GM21447 (cell line): ENCODE measurements around the gene C15orf39.

Source experiments
- ATAC-seq: cut with Tn5 transposase; IDR thresholded peaks from one replicate; pipeline ENCODE4 v1.9.1; 2021; ENCODE audit not compliant: unreplicated experiment

Gene C15orf39

DNA sequence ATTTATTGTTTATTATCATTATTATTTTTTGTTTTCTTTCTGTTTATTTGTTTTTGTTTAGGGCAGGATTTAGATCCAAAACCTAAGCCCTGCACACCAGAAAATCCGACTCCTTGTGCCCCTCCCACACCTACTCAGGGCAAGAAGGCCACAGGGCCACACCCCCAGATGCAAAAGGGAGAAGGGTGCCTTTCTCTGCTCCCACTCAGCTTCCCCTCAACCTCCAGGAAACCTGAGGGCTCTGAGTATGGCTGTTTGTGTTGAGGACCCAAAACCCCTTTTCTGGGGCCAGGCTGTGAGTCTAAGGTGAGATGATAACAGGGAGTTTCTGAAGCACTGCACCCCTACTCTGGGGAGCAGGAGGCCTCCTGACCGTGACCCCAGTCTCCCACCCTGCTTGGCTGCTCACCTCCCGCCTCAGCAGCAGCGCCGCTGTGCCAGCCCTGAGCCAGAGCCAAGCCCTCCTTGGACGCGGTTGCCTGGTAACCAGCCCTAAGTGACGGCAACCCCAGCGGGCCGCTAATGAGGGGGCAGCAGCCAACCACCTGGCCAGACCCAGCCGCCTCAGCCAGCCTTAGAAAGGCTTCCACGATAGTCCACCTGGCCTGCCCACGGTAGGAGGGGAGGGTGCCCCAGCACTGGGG lies 6.4 kb upstream of the C15orf39 start:
- no peak for ATAC-seq

DNA sequence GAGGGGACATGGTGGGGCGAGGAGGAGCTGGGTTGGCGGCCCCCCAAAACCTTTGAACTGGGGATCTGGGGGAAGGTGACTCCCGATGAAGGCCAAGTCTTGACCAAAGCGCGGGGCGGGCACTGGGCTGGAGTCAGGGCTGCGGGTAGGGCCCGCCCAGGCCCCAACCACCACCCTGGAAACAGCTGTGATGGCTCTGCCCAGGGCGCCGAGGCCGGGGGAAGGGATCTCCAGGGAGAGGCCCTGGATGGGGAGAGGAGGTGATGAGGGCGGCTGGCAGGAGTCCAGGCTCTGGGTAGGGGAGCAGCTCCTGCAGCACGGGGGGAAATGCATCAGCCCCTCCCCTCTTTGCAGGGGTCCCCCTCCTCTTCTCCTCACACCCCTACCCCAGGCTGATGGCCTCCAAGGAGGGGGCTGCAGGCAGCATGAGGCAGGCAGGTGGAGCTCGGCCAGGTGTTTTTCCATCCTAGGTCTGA lies 5.9 kb upstream of the C15orf39 start:
- no peak for ATAC-seq

DNA sequence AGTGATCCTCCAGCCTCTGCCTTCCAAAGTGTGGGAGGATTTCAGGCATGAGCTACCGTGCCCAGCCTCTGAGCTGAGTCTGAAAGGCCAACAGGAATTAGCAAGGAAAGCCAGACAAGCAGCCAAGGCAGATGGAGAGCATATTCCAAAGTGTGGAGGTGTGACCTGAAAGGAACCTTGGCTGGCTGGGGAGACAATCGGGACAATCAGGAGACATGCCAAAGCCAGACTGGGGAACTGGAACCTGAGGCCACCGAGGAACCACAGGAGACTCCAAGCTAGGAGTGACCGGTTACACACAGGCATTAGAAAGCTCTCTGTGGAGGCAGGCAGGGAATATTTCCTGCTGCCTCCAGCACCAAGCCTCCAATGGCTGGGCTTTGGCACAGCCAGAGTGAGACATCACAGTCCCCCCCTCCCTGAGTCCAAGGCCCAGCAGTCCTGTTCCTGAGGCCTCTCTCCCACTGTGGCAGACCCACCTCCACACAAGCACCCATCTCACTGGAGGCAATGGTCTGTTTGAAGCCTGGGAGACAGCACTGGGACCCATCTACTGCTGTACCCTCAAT lies 4.5 kb upstream of the C15orf39 start:
- ATAC-seq, result no peak

DNA sequence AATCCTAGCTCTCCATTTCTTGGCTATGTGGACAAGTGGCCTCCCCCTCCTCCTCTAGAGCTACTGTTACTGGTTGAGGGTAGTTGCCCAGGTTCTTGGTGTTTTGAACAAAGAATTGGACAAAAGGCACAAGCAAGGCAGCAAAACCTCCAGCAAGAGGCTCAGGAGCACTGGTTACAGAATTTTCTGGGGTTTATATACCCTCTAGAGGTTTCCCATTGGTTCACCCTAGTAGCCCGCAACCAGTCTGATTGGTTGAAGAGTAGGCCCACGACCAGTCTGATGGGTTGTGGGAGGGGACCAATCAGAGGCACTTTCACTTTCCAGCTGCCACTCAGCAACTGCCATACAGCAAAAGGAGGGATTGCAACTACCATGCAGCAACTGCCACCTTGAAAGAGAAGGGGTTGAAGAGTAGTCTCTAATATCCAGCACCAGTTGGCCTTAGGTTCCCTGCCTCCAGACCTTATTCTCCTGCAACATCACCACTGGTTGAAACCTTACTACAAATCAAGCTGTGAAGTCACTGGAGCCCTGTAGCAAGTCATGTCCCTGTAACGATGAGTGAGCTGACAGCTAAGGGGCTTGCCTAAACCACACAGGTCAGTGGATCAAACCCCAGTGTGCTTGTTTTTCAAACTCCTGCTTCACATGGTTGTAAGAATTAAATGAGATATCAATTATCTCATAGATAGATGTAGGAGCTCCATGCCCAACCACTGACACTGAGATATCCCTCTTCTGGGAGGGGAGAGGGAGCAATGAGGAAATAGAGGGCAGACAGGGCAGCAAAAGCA lies 2.9 kb upstream of the C15orf39 start:
- ATAC-seq, result no peak

DNA sequence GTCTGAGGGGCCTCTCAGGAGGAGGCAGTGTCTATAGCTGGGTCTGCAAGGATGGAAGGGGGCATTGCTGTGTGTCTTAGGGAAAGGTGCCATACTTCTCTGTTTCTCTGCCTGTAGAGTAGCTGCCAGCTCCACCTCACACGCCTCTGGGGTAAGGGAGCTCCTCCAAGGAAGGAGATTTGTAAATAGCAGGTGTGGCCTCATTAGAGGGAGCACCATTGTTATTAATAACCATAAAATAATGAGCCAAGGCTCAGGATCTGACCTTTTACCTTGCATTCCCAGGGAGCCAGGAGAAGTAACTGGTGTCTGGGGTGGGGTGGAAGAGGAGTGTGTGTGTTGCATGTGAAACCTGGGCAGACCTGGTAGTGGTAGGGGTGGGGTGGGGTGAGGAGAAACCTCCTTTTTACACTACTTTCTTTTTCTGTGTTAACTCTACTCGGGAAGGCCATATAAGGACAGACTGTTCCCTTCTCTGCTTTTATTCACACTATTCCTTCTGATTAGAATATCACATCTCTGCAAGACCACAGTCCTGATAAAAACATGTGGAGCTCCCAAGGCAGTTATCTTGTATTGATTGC lies 2.2 kb upstream of the C15orf39 start:
- no peak for ATAC-seq

DNA sequence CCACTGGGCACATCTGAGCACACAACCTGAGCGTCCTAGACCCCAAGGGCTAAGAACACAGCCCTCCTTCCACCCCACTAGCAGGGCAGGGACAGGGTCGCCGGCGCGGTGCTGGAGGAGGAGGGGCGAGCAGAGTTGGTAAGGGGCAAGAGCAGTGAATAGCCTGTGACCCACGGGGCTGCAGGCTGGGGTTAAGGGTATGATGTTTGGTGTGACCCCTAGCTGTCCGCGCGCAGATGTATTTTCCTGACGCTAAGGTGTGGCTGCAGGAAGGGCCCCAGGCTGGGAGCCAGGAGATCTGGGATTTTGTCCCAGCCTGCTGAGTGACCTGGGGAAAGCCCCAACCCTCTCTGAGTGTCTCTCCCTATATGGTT lies 1.3 kb upstream of the C15orf39 start:
- no peak for ATAC-seq

DNA sequence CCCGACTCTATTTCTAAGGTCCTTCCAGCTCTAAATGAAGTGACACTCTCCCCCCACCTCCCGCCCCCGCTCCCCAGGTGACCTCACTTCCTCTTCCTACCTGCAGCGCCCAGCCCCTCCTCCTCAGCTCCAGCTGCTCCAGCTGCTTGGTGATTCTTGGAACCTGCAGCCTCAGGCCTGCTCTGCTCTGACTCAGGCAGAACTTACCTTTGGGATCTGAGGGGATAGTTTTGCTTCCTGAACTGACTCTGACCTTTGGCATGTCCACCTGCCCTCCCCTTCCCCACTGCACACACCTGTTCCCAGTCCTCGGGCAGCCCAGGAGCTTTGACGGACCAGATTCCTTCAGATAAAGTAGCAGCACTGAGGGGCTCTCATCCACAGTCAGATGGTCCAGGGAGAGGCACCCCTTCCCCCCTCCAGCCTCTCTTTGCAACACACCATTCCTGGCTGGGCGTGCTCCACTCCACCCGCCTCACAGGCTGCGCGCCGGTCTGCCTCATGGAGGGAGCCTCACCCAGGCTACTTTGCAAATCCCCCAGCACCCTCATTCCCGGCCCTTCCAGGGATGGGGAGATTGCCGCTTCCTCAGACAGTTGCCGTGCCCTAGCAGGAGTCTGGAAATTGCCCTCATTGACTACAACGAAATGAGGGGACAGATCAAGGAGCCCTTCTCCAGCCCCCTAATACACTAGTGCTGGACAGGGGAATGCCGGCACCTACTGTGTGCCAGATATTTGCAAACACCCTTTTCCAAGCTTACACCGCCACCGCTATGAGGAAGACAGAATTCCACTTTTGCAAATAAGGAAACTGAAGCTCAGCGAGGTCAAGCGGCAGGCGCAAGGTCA lies 692 bp upstream of the C15orf39 start:
- no peak for ATAC-seq

DNA sequence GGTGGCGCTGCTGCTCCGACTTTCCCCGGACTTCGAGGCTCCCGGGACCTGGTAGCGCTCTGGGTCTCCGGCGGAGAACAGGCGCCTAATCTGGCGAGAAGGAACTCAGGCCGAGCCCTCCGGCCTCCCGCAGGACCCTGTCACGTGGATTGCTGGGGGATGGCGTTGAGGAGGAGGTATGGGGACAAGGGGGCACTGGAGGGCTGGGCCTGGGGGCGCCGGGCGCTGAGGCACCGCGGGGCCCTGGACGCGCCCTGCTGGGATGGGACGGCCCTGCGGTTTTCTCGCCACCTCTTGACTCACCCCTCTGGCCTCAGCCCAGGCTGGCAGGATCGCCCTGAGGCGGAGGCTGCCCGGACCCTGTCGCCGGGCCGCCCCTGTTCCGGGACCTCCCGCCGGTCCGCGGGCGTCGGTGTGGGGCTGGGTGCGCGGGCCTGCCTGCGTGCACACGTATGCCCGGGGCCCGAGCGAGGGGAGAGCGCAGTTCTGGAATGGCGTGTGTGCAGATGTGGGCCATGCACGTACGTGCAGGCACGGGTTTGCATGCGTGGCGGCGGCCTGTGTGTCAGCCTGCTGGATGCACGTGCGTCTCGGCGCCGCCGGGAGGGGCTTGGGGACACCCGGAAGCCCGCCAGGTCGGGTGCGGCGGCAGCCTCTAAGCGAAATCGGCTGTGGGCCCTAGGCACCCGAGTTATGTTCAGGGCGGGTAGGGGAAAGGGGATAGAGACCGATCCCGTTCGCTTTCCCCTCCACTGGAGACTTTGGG lies 752 bp downstream of the C15orf39 start:
- peak; percentile 17 for ATAC-seq

DNA sequence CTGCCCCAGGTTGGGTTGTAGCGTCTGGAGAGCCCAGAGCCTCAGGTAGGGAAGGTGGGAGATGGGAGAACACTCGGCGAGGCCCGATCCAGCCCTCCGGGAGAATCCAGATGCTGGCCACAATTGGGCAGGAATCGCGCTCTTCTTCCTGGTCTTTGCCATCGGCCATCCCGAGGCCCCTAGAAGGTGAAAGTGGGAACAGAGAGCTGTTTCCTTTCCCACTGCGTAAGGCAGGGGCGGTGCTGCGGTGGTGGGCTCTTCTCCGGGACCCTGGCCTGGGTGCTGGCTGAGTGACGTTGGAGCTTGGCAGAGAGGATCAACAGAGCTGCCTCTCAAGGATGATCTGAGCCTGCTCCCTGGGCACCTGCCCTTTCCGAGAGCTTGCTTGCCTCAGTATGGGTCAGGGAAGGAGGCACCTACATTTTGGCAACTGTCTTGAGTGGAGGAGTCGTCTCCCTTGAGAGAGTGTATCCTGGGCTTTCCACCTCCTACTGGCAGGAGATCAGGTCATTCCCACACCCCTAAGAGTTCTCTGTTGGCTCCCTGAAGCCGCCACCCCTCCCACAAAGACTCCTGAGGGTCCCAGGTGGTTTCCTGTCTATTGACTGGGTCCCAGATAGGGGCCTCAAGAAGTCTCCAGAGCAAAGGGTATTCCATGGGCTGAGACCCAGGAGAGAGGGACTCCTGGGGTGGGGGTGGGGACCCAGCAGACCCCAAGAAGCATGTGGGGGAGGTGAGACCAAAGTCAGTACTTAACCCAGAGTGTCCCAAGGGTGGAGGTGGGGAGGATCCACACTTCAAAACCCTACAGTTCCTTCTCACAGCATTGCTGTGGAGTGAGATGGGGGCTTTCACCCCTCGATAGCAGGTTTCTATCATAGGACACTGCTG lies 1.6 kb downstream of the C15orf39 start:
- ATAC-seq, result no peak

DNA sequence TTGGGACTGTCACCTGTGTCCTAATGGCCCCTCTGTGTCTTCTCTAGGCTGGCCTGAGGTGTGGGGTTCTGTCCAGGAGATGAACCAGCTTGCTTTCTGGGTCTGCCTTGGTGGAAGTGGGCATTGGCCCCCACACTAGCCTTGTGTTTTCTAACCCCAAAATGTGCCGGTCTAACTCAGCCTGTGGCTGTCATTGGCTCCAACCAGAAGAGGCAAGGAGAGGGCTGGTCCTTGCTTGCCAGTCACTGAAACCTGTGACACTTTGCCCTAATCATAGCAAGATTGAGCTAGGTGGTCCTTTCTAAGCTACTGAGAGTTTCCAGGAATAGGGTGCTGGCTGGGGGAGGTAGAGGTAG lies 2.2 kb downstream of the C15orf39 start:
- no peak for ATAC-seq

DNA sequence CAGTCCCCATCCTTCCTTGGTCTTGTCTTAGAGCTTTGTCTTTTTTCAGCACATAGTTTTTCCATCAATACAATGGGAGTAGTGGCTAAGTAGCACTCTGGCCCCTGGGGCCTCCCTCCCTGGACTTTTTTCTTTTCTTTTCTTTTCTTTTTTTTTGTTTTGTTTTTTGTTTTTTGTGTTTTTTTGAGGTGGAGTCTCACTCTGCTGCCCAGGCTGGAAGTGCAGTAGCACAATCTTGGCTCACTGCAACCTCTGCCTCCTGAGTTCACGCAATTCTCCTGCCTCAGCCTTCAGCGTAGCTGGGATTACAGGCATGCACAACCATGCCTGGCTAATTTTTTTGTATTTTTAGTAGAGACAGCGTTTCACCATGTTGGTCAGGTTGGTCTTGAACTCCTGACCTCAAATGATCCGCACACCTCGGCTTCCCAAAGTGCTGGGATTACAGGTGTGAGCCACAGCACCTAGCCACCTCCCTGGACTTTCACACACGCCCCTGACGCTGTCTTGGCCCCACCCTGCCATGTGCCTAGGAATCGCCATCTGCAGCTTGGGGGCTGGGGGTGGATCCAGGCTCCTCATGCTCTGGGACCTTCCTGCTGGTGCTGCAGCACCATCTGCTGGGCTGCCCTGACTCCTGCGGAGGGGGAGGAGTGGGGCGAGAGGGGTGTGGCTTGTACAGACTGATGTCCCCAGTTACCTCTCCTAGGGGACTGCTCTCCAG lies 2.8 kb downstream of the C15orf39 start:
- no peak for ATAC-seq

DNA sequence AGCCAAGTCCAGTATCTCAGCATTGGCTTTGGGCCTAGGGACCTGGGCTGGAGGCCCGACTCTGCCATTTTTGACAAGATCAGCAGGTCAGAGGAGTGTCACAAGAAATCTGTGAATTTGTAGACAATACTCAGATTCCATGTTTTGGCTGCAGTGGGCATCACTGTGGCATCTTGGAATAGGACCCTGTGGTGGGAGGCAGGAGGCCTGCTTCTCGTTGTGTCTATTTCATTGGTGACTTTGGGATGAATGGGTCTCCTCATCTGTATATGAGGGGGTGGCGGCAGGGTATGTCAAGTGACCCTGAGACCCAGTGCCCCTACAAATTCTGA lies 3.3 kb downstream of the C15orf39 start:
- no peak for ATAC-seq

DNA sequence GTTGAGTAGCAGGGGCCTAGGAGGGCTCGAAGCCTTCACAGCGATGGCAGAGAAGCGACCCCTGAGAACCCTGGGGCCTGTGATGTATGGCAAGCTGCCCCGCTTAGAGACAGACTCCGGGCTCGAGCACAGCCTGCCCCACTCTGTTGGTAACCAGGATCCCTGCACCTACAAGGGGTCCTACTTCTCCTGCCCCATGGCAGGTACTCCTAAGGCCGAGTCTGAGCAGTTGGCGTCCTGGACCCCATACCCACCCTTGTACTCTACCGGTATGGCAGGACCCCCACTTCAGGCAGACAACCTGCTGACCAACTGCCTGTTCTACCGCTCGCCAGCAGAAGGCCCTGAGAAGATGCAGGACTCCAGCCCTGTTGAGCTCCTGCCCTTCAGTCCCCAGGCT lies 4.3 kb downstream of the C15orf39 start:
- no peak for ATAC-seq

DNA sequence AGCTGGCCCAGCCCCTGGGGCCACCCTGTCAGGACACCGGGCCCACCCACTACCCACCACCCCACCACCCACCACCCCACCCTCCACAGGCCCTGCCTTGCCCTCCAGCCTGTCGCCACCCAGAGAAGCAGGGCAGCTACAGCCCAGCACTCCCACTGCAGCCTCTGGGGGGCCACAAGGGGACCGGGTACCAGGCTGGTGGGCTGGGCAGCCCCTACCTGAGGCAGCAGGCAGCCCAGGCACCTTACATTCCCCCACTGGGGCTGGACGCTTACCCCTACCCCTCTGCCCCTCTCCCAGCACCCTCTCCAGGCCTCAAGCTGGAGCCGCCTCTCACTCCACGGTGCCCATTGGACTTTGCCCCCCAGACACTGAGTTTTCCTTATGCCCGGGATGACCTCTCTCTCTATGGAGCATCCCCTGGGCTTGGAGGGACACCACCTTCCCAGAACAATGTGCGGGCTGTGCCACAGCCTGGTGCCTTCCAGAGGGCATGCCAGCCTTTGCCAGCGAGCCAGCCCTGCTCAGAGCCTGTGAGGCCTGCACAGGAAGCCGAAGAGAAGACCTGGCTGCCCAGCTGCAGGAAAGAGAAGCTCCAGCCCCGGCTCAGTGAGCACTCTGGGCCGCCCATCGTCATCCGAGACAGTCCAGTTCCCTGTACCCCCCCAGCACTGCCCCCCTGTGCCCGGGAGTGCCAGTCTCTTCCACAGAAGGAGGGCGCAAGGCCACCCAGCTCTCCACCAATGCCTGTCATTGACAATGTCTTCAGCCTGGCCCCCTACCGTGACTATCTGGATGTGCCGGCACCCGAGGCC lies 5.3 kb downstream of the C15orf39 start:
- ATAC-seq, result no peak

DNA sequence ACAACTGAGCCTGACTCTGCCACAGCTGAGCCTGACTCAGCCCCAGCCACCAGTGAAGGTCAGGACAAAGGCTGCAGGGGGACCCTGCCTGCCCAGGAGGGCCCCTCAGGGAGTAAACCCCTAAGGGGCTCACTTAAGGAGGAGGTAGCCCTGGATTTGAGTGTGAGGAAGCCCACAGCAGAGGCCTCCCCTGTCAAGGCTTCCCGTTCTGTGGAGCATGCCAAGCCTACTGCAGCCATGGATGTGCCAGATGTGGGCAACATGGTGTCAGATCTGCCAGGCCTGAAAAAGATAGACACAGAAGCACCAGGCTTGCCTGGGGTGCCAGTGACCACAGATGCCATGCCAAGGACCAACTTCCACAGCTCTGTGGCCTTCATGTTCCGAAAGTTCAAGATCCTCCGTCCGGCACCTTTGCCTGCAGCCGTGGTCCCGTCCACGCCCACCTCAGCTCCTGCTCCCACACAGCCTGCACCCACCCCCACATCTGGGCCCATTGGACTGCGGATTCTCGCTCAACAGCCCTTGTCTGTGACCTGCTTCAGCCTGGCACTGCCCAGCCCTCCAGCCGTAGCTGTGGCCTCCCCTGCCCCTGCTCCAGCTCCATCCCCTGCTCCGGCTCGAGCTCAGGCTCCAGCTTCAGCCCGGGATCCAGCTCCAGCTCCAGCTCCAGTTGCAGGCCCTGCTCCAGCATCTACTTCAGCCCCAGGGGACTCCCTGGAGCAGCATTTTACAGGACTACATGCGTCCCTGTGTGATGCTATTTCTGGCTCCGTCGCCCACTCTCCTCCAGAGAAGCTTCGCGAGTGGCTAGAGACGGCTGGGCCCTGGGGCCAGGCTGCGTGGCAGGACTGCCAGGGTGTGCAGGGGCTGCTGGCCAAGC lies 6.2 kb downstream of the C15orf39 start:
- no peak for ATAC-seq

DNA sequence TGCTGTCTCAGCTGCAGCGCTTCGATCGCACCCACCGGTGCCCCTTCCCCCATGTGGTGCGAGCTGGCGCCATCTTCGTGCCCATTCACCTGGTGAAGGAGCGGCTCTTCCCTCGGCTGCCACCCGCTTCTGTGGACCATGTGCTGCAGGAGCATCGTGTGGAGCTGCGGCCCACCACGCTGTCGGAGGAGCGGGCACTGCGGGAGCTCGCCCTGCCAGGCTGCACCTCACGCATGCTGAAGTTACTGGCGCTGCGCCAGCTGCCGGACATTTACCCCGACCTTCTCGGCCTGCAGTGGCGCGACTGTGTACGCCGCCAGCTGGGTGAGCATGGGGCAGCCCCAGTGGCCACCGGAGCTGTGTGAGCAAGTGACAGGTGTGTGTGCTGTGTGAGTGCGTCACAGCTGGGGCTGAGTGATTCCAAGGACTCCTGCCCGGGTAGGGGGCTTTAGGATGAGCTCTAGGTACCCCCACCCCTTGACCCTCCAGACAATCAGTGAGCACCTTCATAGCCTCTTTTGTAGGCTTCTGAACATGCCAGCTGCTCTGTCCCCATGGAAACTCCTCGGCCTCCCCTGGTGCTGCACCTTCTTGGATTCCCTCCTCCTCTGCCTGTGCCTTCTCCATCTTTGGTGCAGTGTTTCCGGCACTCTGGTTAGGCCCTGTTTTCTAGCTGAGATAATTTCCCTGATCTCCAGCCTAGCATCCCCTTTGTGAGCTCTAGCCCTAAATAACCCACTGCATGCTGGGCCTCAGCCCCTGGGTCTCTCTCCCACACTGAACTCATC lies 7.0 kb downstream of the C15orf39 start:
- ATAC-seq, result no peak
